Stimulated activated CD8-positive, alpha-beta memory T cell treated with anti-CD3 and anti-CD28 coated beads, Interleukin-12 subunit alpha, Interleukin-12 subunit beta, amount 100 ng/mL, for 24 hours (primary cell): Measurements from ENCODE around the gene NELL1.

ENCODE experiments used
- DNase-seq: peaks from one replicate; pipeline ENCODE4 v3.0.0-alpha.2; 2020; ENCODE audit errors: extremely low read depth

The NELL1 gene

GRCh38 chr11:21485006-21485405 lies 815.6 kb downstream of the NELL1 start:
- DNase-seq = no peak

GRCh38 chr11:21485426-21485825 lies 816.0 kb downstream of the NELL1 start:
- DNase-seq = no peak

GRCh38 chr11:21489416-21490115 lies 820.2 kb downstream of the NELL1 start:
- no peak for DNase-seq

GRCh38 chr11:21492931-21493330 lies 823.5 kb downstream of the NELL1 start:
- no peak for DNase-seq

- DNase-seq = no peak
These were observed 825.6 kb downstream of the NELL1 start for GRCh38 chr11:21494946-21495345.

- no peak for DNase-seq
These were observed 826.5 kb downstream of the NELL1 start for GRCh38 chr11:21495879-21496278.

GRCh38 chr11:21501245-21501644 lies 831.9 kb downstream of the NELL1 start:
- DNase-seq = no peak

GRCh38 chr11:21505070-21505469 lies 835.7 kb downstream of the NELL1 start:
- no peak for DNase-seq

- DNase-seq = no peak
These were observed 842.6 kb downstream of the NELL1 start for GRCh38 chr11:21511835-21512440.

- DNase-seq = no peak
These were observed 844.9 kb downstream of the NELL1 start for GRCh38 chr11:21514316-21514715.

GRCh38 chr11:21520244-21520643 lies 850.9 kb downstream of the NELL1 start:
- no peak for DNase-seq

GRCh38 chr11:21529187-21529586 lies 859.8 kb downstream of the NELL1 start:
- no peak for DNase-seq

- no peak for DNase-seq
These were observed 864.9 kb downstream of the NELL1 start for GRCh38 chr11:21534288-21534687.

GRCh38 chr11:21537980-21538379 lies 868.6 kb downstream of the NELL1 start:
- no peak for DNase-seq

GRCh38 chr11:21541187-21541751 lies 871.9 kb downstream of the NELL1 start:
- no peak for DNase-seq

GRCh38 chr11:21543901-21544300 lies 874.5 kb downstream of the NELL1 start:
- DNase-seq = no peak

- DNase-seq = no peak
These were observed 876.3 kb downstream of the NELL1 start for GRCh38 chr11:21545699-21546098.

GRCh38 chr11:21546703-21547102 lies 877.3 kb downstream of the NELL1 start:
- no peak for DNase-seq

- DNase-seq = no peak
These were observed 883.5 kb downstream of the NELL1 start for GRCh38 chr11:21552911-21553310.

- DNase-seq = no peak
These were observed 884.4 kb downstream of the NELL1 start for GRCh38 chr11:21553795-21554194.

GRCh38 chr11:21554284-21554683 lies 884.9 kb downstream of the NELL1 start:
- DNase-seq = no peak

- DNase-seq = no peak
These were observed 887.5 kb downstream of the NELL1 start for GRCh38 chr11:21556926-21557325.

- no peak for DNase-seq
These were observed 891.1 kb downstream of the NELL1 start for GRCh38 chr11:21560466-21560975.
